Peyer's patch (tissue), 4 donors: ENCODE results near the gene APAF1.

Experiments used
- POLR2A ChIP-seq, 2 donors: fragments of 450-650 bp; IDR thresholded peaks; one replicate each; pipeline ENCODE4 v1.5.1; 2017; ENCODE audit warnings: antibody characterized with exemption in 2 of 2, mild to moderate bottlenecking in 2 of 2, moderate library complexity in 2 of 2
- TF ChIP-seq, protein P1 (sequence below), 6 experiments: fragments of 450-650 bp in 4 of 6; fragments of 200-600 bp in 2 of 6; sonication (generic) in 1 of 6; IDR thresholded peaks; one replicate each; pipeline ENCODE4 v1.5.1; 2017 to 2019; ENCODE audit warnings: antibody characterized with exemption in 6 of 6, mild to moderate bottlenecking in 3 of 6, moderate library complexity in 1 of 6

DNA sequence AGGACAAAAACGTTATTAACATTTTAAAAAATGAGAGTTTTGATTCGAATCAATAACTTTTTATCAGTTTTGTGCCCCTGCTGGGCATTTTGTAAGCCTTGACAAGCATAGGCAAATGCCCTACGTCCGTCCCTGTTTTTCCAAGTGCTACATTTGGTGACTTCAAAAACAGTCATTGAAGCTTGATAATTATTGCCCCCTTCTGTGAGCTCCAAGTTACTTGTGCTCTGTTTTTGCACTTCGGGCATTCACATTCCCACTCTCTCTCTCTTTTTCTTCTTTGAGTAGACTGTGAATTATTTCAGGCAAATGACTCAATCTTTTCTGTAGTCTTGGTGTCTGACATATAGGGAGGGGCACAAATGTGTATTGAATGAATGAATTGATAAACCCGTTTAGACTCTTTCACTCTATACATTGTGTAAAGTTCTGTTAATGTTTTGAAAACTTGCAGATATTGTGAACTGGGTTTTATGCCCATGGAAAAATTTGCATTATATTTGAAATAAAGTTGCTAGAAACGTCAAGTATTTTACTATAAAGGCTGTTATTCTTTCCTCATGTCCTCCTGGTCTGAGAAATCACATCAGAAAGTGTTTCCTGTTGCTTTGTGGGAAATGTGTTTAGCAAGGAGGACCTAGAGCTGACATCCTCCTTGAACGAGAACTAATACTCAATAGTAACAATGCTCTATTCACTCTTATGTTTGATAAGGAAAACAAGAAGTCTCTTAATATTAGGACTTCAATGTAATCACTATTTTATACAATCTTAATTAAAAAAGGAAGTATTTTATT, 1.4 kb downstream of the APAF1 start:
- TF ChIP-seq, protein P1, sequence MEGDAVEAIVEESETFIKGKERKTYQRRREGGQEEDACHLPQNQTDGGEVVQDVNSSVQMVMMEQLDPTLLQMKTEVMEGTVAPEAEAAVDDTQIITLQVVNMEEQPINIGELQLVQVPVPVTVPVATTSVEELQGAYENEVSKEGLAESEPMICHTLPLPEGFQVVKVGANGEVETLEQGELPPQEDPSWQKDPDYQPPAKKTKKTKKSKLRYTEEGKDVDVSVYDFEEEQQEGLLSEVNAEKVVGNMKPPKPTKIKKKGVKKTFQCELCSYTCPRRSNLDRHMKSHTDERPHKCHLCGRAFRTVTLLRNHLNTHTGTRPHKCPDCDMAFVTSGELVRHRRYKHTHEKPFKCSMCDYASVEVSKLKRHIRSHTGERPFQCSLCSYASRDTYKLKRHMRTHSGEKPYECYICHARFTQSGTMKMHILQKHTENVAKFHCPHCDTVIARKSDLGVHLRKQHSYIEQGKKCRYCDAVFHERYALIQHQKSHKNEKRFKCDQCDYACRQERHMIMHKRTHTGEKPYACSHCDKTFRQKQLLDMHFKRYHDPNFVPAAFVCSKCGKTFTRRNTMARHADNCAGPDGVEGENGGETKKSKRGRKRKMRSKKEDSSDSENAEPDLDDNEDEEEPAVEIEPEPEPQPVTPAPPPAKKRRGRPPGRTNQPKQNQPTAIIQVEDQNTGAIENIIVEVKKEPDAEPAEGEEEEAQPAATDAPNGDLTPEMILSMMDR (IDR thresholded peaks at IDR 0.05) = peak in 4 of 6 experiments; percentile 13 to 30 (median 20)
- no peak for TF ChIP-seq POLR2A (IDR thresholded peaks at IDR 0.05)
